HFF-Myc (cell line): ENCODE measurements around the gene HDAC4.

Experiments
- DNase-seq: peaks from one replicate; pipeline ENCODE4 v3.0.0-alpha.2; 2011; ENCODE audit warnings: low read depth; ENCODE audit errors: extremely low read depth
- H3K4me3 ChIP-seq: replicated peaks from 2 replicates; pipeline ENCODE4 v1.5.1; 2011; ENCODE audit warnings: low read depth, mild to moderate bottlenecking, control low read depth, low read length
- TF ChIP-seq, protein P1 (sequence below): IDR thresholded peaks from 2 replicates; pipeline ENCODE4 v1.5.1; 2012; ENCODE audit warnings: mild to moderate bottlenecking, low read depth, low read length, control low read depth; ENCODE audit errors: missing control alignments

The HDAC4 gene

DNA sequence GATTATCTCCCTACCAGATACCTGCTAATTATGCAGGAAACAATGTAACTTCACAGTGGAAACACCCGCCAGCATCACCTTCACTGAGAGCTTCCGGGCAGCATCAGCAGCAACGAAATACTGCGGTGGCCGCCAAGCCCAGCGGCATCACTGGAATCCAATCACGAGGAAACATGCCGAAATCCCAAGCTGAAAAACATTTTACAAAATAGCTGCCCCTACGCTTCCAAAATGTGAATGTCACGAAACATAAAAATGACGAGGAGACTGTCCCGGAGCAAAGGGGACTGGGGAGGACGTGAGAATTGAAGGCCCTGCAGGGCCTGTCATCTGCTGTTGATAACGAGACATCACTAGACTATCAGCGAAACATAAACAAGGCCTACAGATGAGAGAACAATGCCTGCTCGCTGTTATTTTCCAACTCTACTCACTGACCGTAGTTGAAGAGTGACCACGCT, 82.6 kb downstream of the HDAC4 start:
- TF ChIP-seq, protein P1, sequence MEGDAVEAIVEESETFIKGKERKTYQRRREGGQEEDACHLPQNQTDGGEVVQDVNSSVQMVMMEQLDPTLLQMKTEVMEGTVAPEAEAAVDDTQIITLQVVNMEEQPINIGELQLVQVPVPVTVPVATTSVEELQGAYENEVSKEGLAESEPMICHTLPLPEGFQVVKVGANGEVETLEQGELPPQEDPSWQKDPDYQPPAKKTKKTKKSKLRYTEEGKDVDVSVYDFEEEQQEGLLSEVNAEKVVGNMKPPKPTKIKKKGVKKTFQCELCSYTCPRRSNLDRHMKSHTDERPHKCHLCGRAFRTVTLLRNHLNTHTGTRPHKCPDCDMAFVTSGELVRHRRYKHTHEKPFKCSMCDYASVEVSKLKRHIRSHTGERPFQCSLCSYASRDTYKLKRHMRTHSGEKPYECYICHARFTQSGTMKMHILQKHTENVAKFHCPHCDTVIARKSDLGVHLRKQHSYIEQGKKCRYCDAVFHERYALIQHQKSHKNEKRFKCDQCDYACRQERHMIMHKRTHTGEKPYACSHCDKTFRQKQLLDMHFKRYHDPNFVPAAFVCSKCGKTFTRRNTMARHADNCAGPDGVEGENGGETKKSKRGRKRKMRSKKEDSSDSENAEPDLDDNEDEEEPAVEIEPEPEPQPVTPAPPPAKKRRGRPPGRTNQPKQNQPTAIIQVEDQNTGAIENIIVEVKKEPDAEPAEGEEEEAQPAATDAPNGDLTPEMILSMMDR, result no peak
- H3K4me3 ChIP-seq, result no peak overlapping the region
- DNase-seq, result no peak

DNA sequence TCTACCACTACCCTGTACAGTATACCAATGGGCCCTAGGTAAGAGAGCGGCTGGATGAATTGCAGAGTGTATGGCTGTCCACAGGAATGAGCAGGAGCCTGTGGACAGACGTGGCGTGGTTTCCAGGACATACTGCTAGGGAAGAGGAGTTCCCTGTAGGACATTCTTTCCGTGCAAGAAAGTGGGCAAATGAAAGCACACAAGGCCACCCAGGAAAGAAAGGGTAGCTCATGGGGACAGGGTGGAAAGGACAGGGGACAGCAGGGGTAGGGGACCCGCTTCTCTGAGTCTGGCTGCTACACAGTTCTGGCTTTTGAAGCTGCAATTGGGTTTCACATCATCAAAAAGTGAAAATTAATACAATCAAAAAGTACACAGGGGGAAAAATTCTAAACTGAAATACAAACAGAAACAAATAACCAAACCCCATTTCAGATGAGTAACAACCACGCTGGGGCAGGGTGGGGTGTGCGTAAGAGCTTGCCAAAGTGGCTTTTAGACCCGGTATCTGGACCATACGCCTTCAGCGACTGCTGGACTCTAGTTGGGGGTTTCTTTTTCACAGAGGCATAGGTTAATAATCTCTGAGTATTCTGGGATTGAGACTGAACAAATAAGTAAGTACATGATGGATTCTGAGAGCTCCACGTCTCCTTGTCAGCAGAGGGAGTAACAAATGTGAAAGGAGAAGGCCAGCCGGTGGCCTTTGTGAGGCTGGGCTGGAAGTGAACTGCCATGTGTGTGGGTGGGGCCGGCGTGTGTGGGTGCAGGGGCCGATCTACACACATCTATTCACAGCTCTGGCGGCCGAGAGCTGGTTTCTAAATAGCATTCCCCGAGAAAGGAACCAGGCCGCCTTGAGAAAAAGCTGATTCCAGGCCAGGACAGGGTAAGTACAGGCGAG, 84.0 kb downstream of the HDAC4 start:
- TF ChIP-seq, protein P1, result no peak
- DNase-seq, result no peak
- no peak overlapping the region for H3K4me3 ChIP-seq

DNA sequence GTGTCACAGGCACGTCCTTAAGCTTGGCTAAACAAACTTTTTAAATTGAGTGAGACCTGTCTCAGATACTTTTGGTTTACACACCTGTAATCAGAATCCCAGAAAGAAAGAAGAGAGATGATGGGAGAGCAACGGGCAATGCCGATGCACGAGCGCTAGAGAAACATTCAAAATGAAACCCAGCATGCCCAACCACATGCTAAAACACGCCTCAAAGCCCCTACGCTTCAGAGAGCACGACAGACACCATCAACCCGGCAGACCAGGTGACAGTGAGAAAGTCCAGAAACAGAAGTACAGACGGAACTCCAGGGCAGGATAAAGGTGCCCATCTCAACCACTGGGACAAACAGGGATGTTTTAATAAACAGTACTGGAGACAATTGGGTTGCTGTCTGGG, 85.5 kb downstream of the HDAC4 start:
- TF ChIP-seq, protein P1, result no peak
- DNase-seq, result no peak
- H3K4me3 ChIP-seq, result no peak overlapping the region

DNA sequence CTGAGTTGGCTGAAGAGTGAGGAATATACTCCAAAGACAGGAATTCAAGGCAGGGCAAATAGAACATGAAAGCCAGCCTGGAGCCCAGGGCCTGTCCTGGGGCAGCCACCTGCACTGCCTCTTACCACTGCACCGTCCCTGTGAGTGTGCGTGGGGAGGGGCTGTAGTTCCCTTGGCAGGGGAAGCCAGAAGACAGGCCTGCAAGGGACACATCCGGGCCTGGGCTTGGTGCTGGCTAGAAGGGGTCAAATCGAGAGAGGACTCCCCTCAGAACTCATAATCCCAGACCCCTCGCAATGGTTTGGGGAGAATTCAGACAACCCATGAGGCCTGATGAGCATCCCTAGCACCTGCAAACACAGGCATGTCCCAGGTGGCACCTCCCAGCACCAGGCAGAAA, 87.0 kb downstream of the HDAC4 start:
- no peak overlapping the region for H3K4me3 ChIP-seq
- DNase-seq, result no peak
- TF ChIP-seq, protein P1, result no peak

DNA sequence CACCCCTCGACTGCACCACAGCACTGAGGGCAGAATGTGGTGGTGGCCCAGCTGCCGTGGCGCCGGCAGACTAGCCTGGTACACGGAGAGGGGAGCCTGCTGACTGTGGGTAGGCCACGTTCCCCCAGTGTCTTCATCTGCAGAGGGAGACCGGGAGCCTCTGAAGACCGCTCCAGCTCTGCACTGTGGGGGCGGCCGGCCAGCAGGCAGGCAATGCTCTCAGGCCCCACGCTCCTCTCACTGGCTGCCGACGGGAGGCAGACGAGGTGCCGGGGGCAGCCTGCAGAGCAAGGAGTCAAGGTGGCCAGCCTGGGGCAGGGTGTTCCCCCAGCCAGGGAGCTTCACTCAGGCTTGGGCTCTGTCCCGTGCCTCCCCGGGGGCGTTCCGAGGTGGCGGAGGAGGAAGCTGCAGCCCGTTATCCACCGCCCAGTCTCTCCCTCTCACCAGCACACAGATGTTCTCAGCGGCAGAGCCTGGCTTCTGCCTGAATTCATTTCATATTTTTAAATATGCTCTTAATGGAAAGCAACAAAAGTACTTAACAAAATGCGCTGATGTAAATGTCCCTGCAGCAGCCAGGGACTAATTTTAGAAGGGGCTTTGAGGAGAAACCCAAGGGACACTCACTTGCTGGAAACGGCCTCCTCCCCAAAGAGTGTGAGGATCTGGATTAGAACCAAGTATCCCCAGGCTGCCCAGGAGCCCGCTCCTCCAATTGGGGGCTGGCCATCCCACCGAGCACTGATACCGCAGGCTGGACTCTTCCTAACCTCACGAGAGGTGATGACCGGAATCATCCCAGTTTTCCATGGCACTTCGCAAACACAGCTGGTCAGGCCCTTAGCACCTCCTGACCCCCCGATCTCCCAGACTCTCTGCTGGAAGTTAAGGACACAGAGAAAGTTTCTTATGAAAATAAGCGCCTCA, 87.8 kb downstream of the HDAC4 start:
- TF ChIP-seq, protein P1, result no peak
- no peak for DNase-seq
- H3K4me3 ChIP-seq, result no peak overlapping the region

DNA sequence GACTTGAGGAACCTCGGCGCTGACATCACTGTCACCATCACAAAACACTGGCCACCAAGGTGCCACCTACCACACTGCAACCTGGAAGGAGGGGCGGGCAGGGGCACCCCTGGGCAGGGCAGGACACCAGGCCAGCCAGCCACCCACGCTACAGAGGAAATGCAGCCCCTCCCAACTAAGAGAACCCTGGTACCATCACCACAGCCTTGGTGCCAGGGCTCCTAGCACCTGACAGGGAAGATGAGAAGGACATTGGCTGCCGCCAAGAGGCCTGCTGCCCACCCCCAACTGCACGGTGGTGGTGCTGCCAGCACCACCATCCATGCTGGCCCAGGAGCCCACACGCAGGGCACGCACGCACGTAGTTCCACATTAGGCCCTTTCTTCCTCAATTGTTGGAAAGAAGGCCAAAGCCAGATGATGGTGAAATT, 88.7 kb downstream of the HDAC4 start:
- no peak for DNase-seq
- H3K4me3 ChIP-seq, result no peak overlapping the region
- TF ChIP-seq, protein P1, result no peak
